ENCODE data around the gene C14orf93.

C14orf93 gene

GRCh38 chr14:22993517-22993916, 16.4 kb downstream of the C14orf93 start:
- no peak for DNase-seq

GRCh38 chr14:22991852-22992251, 18.1 kb downstream of the C14orf93 start:
- no peak for DNase-seq

- no peak for DNase-seq
These were observed 22.7 kb downstream of the C14orf93 start for GRCh38 chr14:22987291-22987690.

GRCh38 chr14:22986508-22987054, 23.4 kb downstream of the C14orf93 start:
- peak in 1 of 2 experiments; percentile 77 for DNase-seq

- no peak for DNase-seq
These were observed 23.9 kb downstream of the C14orf93 start for GRCh38 chr14:22985894-22986507.

GRCh38 chr14:22984959-22985658, 24.8 kb downstream of the C14orf93 start:
- no peak for DNase-seq

GRCh38 chr14:22982477-22983245, 27.3 kb downstream of the C14orf93 start, which contains the start of gene AJUBA:
AJUBA (minus strand) TSS chr14:22982551; CDS start chr14:22982266, 285 bp downstream.
- DNase-seq = no peak

- no peak for DNase-seq
These were observed 28.0 kb downstream of the C14orf93 start for GRCh38 chr14:22981876-22982476.

- no peak for DNase-seq
These were observed 28.7 kb downstream of the C14orf93 start for GRCh38 chr14:22981090-22981875.

- no peak for DNase-seq
These were observed 29.3 kb downstream of the C14orf93 start for GRCh38 chr14:22980672-22981089.

GRCh38 chr14:22979748-22980392, 30.1 kb downstream of the C14orf93 start:
- no peak for DNase-seq

- no peak for DNase-seq
These were observed 30.8 kb downstream of the C14orf93 start for GRCh38 chr14:22978981-22979671.

- DNase-seq = no peak
These were observed 31.5 kb downstream of the C14orf93 start for GRCh38 chr14:22978487-22978837.

GRCh38 chr14:22977684-22978486, 32.1 kb downstream of the C14orf93 start:
- no peak for DNase-seq

- no peak for DNase-seq
These were observed 32.6 kb downstream of the C14orf93 start for GRCh38 chr14:22977434-22977683.

- no peak for DNase-seq
These were observed 33.1 kb downstream of the C14orf93 start for GRCh38 chr14:22976620-22977433.

GRCh38 chr14:22974530-22975313, 35.2 kb downstream of the C14orf93 start:
- no peak for DNase-seq

- no peak for DNase-seq
These were observed 36.5 kb downstream of the C14orf93 start for GRCh38 chr14:22973217-22974032.

All from cerebellar nuclear complex (tissue), 1 donor.